Right renal cortex interstitium (tissue), 3 donors: ENCODE data around the gene PRSS21. TPM values are rescaled to one million over a fixed set of nuclear protein-coding genes. Genes with fewer than 3 reads are reported as not detected.

ENCODE experiments used
- DNase-seq, 3 donors: peaks; one replicate each; pipeline ENCODE4 v3.0.0-alpha.2; 2013; ENCODE audit warnings: low read depth in 3 of 3, low spot score in 2 of 3
- polyA plus RNA-seq, 3 donors: library from polyadenylated mRNA; unstranded; fragments of 120-200 nt; gene quantifications; one replicate each; pipeline ENCODE4 v1.2.1, GENCODE V29; 2013; ENCODE audit not compliant: insufficient read length in 3 of 3

The PRSS21 gene
- polyA plus RNA-seq, 3 donors = 0.19 to 0.43 TPM; not detected in 1

- no peak for DNase-seq
Observed at GRCh38 chr16:2779151-2779920, 37.7 kb upstream of the PRSS21 start.

GRCh38 chr16:2779978-2780898 is 36.8 kb upstream of the PRSS21 start:
- no peak for DNase-seq

GRCh38 chr16:2782583-2783351 is 34.3 kb upstream of the PRSS21 start:
- DNase-seq = no peak

- DNase-seq = no peak
Observed at GRCh38 chr16:2783581-2784357, 33.3 kb upstream of the PRSS21 start.

- no peak for DNase-seq
Observed at GRCh38 chr16:2784358-2785100, 32.5 kb upstream of the PRSS21 start.

- no peak for DNase-seq
Observed at GRCh38 chr16:2785101-2785991, 31.7 kb upstream of the PRSS21 start.

- DNase-seq = no peak
Observed at GRCh38 chr16:2786061-2786825, 30.8 kb upstream of the PRSS21 start.

- no peak for DNase-seq
Observed at GRCh38 chr16:2786826-2787151, 30.2 kb upstream of the PRSS21 start.

- DNase-seq = no peak
Observed at GRCh38 chr16:2787406-2787805, 29.6 kb upstream of the PRSS21 start, which contains the start of gene PRSS33. PRSS33 (minus strand) TSS chr16:2787560; CDS start chr16:2786547, 1,013 bp downstream.

- no peak for DNase-seq
Observed at GRCh38 chr16:2787961-2788360, 29.1 kb upstream of the PRSS21 start.

GRCh38 chr16:2790631-2791030 is 26.4 kb upstream of the PRSS21 start:
- no peak for DNase-seq

- no peak for DNase-seq
Observed at GRCh38 chr16:2791174-2791573, 25.9 kb upstream of the PRSS21 start.

- DNase-seq = no peak
Observed at GRCh38 chr16:2792940-2793339, 24.1 kb upstream of the PRSS21 start.

GRCh38 chr16:2795395-2796143 is 21.5 kb upstream of the PRSS21 start:
- no peak for DNase-seq

- DNase-seq = no peak
Observed at GRCh38 chr16:2798723-2799204, 18.3 kb upstream of the PRSS21 start.

GRCh38 chr16:2799205-2799858 is 17.7 kb upstream of the PRSS21 start:
- no peak for DNase-seq
